Astrocyte of the hippocampus (primary cell): ENCODE measurements around the gene NTM.
A peak's percentile ranks its signal among the peaks of the same experiment; 100 is the strongest.
"Not testable (repeated sequence)": the region's sequence is repeated elsewhere in the genome, so short reads cannot be mapped to it uniquely, and the experiment has no call there.

Experiments
- DNase-seq: peaks from one replicate; pipeline ENCODE4 v3.0.0; 2011; ENCODE audit warnings: low read depth, low spot score

NTM gene

GRCh38 chr11:132042296-132042695, 671.9 kb downstream of the NTM start:
- DNase-seq, result no peak

GRCh38 chr11:132043714-132044113, 673.3 kb downstream of the NTM start:
- DNase-seq, result no peak

DNA sequence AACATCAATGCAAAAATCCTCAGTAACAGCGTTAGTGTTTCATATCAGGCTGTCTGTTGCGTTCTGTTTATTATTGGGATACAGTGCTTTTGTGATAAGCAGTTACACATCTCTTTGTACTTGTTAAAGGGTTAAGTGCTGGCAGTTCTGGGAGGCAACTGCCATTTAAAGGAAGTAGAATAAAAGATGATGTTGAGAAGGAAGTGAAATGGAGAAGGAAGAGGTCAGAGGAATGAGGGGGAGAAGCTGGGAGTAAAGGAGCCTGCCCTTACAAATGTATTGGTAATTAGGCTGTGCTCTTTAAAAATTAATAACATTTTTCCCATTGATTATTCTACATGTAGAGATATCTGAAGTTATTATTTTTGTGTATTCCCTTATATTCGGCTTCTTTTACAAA, 674.7 kb downstream of the NTM start:
- no peak for DNase-seq

GRCh38 chr11:132046288-132046865, 676.0 kb downstream of the NTM start:
- DNase-seq, result no peak

DNA sequence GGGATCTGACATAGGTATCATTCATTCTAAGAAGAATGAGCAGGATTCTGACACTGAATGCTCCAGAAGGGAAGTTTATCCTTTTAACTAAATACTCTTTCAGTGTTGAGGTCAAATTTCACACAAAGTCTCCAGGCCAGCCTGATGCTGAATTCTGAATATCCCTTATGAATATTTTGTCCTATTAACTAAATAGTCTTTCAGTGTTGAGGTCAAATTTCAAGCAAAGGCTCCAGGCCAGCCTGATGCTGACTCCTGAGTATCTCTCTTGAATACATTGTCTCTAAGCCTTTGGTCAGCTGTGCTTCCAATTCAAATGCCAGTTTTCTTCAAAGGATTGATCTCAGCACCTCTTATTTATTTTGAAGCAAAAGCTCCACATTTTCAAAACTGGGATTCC, 676.8 kb downstream of the NTM start:
- no peak for DNase-seq

DNA sequence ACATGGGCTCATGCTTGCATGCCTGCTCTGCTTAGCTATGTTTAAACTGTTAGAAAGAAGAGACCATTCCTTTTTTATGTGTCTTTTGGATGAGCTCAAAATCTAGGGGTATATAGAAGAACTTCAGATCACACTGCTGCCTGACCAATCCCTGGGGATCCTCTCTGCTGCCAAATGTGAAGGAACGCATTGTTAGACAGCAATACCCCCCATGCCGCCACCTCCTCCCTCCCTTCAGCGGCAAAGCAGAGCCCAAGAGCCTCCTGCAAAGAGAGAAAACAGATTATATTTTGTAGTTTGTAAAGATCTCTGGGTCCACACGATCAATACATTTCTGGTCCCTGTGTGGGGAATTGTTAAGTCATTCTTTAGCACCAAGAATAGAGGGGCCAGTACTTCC, 677.6 kb downstream of the NTM start:
- no peak for DNase-seq

DNA sequence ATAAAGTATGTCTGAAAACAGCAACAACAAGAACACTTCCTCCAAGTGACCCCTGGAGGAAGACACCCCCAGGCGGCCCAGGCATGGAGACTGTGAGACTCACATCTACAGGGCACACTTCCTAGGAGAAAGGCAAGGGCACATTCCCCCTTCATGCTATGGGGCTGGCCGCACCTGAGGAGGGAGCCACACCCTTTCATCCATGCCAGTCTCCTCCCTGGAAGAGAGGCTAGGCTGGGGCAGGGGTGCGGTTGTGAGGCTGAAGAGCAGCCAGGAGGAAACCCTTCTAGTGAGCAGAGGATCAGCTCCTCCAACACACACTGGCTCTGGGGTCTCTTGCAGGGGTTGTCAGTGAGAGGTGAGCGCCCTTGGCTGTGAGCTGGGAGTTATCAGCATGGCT, 678.8 kb downstream of the NTM start:
- no peak for DNase-seq

DNA sequence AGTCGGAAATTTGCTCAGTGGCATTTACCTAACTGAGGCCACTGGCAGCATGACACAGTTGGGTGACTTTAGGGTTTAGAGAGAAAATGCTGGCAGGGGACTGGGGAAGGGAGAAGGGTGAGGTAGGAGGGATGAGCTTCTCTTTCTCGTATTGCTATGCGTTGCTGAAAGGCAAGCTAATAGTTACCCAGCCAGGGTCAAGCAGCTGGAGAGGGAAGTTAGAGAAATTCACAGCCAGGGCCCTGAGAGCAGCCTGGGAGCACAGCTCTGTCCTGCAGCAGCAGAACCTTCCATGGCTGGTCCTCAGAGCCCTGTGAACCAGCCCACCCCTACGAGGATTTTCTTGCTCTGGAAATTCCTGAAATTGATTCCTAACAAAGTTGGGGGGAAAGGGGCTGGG, 679.6 kb downstream of the NTM start:
- no peak for DNase-seq

GRCh38 chr11:132050577-132051165, 680.3 kb downstream of the NTM start:
- no peak for DNase-seq

GRCh38 chr11:132051704-132052103, 681.3 kb downstream of the NTM start:
- DNase-seq, result no peak

DNA sequence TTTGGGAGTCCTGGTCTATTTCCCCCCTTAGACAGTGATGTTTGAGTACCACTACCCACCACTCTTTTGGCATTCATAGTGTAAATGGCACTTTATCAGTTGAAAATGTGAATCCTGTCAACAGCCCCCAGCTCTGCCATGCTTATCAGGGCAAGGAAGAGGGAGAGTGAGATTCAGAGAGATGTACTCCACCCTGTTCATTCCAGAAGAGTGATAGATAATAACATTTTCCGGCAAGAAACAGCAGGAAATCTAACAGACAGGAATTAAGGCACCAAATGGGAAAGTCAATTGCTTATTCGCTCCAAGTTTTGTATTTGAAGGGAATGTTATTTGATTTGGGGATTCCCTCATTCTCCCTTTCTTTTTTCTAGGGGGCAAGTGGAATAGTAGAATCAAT, 681.9 kb downstream of the NTM start:
- DNase-seq, result no peak

DNA sequence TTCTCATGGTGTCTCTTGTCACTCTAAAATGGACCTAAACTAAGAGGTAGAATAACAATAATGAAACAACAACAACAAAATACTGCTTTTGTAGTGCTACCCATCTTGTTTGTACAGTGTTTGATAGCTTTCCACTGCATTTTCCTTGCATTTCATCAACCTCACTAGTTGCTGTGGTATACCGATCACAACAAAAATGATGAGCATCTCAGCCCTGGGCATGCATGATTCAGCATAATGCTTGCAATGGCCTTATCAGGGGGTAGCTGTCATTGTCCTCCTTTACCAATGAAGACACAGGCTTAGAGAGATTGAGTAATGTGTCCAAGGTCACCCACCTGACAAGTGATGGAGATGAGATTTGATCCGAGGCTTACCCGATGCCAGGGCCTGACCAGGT, 682.5 kb downstream of the NTM start:
- DNase-seq, result no peak

DNA sequence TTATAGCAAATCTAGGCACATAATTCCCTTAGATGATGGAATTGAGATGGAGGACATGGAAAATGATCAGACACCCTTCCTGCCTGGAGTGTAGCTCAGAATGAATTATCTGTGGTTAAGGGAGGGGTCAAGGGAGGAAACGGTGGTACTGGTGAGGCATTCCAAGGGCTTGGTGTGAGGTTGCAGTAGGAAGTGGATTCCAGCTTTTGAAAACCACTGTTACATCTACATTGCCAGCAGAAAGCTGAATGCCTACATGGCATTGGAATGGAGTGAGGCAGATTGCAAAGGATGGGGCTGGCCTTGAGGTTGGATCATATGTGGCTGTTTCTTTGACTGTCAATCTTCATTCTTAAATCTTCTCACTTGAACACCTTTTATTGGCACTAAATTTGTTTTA, 684.4 kb downstream of the NTM start:
- peak; percentile 90 for DNase-seq

GRCh38 chr11:132055296-132055695, 684.9 kb downstream of the NTM start:
- DNase-seq, result no peak

DNA sequence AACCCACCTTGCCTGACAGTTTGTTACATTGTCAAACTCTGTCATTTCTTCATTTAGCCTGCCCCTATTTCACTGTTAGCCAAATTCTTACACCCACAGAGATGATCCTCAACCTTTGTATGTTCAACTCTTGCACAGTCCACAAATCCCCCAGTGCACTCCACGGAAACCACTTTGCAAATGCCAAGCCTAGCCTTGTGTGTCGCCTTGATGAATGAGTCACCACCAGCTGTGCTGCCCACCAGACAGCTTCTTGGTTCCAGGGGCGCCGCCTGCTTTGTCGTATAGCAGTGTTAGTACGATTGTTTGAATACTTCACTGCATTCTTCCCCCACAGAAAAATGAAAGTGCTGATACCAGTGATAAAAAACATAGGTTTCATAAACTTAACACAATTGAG, 686.3 kb downstream of the NTM start:
- DNase-seq, result peak; percentile 84

- no peak for DNase-seq
These were observed 686.9 kb downstream of the NTM start for GRCh38 chr11:132057266-132057665.

- DNase-seq, result no peak
These were observed 687.9 kb downstream of the NTM start for GRCh38 chr11:132058211-132058772.

DNA sequence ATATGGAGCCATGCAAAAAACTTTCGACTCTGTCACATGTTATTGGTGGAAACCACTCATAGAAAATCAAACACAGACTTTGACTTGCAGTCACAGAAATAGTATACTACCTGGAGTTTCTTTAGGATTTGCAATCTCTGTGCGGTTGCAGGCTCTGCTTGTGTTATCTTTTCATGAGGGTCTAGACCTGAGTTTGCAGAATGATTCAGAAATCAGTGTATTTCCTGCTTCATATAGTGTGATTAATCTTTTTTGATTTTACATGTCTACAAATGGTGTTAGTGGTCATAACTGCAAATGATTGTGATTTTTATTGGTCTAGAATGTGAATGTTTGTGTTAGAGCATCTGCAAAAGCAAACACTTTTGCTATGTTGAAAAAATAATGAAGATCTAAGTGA, 690.2 kb downstream of the NTM start:
- DNase-seq, result no peak

DNA sequence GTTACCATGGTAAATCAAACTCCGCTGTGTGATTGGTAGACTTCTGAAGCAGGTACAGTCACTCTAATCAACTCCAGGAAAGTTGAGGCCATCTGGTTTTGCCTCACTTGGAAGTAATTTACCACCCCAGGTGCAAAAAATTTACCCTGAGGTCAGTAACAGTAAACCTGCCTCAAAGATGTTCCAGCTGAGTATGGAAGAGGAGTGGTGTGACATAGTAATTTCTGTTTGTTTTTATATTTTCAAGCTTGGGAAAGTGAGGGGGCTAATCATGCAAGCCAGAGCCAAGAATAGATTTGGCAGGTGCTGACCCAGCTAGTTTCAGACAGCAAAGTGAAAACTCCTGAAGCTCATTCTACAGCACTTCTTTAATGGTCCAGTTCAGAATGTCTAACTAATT, 691.6 kb downstream of the NTM start:
- DNase-seq, result peak; percentile 65

- peak; percentile 84 for DNase-seq
These were observed 692.1 kb downstream of the NTM start for GRCh38 chr11:132062541-132062940.

DNA sequence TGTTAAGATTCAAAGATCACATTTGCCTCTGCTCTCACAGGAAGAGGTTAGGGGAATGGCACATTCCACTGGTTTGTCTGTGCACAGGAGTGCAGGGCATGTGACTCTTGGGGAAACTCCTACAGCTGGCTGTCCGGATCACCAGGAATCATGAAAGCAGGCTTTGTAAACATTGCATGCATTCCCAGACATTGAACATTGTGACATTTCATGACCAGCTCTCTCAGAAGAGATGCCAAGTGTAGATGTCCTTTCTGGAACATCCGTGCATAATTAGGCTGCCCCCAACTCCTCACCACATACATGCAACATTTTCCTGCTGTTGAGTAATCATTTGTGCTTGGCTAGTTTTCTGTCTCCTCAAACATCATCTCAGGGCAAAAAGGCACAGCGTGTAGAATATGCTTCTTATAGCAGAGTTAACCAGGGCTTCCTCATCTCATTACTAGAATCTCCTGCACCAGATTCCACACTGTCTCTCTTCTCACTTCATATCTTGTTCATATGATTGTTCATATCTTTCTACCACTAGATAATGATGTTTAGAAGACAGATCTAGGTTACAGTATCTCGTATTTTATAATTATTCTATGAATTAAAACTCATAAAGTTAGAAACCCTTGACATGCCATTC, 694.7 kb downstream of the NTM start:
- DNase-seq, result peak; percentile 95

DNA sequence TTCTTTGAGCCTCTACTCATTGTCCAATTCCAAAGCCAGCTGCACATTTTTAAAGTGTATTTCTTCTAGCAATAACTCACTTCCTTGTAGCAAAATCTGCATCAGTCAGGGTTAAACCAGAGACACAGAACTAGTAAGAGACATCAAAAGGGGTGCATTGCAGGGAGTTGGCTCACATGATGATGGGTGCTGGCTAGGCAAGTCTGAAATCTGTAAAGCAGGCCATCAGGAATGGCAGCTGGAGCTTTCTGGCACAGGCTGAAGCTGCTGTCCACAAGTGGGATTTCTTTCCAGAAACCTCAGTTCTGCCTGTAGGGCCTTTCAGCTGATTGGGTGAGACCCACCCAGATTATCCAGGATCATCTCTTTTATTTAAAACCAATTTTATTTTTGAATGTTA, 698.1 kb downstream of the NTM start:
- DNase-seq, result no peak

DNA sequence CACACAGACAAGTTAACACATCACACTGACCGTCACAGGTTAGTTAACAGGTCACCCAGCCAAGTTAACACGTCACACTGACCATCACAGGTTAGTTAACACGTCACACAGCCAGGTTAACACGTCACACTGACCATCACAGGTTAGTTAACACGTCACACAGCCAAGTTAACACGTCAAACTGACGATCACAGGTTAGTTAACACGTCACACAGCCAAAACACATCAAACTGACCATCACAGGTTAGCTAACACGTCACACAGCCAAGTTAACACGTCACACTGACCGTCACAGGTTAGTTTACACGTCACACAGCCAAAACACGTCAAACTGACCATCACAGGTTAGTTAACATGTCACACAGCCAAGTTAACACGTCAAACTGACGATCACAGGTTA, 699.2 kb downstream of the NTM start:
- DNase-seq, result not testable (repeated sequence)
